ENCODE data around the gene GTF3C1.

Gene GTF3C1

DNA sequence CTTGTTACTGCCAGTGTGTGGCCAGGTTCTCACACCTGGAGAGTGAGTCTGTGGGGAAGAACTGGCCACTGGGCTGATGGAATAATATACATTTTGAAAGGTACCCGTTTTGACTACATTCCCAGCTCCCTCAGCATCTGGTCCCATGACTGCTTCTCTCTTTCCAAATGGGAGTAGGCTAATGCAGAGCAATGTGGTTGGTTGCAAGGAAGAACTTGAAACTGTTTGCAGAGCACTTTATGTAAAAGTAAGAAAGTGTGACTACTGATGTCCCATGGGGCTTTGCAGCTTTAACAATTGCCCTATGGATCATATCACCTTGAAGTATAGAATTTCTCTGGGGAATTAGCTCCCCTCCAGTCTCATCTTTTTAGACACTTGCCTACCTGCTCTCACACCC is 9.2 kb upstream of the GTF3C1 start:
- DNase-seq, result no peak

DNA sequence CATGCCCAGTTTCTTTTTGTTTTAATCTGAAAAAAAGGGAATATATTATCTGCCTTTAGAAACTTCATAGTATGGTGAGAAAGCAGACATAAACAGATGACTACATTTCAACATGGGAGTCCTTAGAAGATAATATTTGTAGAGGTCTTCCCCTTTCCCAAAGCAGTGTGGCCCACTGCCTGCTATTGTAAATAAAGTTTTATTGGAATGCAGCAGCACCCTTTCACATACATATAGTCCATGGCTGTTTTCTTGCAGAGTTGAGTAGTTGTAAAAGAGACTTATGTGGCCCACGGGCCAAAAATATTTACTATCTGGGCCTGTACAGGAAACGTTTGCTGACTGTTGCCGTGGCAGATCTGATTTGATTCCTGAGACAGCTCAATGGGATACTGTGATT is 8.7 kb upstream of the GTF3C1 start:
- no peak for DNase-seq

DNA sequence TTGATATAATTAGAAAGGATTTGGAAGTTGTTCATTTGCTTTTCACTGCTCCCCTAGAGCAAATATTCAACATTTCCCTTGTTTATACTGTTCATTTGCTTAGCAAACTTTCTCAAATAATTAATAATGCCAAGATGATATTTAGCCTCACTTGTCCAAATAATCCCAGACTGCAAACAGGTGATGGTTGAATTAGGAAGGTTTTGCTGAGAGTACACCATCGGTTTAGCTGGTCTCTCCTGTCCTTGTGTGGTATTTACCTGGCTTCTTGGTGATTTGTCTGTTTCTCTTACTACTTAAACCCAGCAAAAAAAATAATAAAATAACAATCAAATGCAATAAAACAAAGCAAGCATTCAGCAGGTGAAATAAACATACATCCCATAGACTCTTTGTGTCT is 6.8 kb upstream of the GTF3C1 start:
- DNase-seq, result no peak

DNA sequence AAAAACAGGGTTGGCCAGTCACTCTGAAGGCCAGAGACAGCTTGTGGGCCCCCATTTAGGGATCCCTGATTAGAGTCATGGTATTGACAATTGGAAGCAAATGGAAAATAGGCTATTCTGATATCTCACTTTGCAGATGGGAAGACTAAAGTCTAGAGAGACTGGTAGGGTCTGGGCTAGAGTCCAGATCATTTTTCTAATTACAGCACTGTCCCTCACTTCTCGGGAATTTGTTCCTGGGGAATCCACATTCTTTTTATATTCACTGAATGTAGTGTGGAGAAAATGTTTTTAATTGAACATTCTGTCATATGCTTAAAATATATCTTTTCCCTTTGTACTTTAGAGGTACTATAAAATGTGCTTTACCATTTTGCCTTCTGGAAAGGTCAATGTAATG is 1.3 kb upstream of the GTF3C1 start:
- DNase-seq, result no peak

DNA sequence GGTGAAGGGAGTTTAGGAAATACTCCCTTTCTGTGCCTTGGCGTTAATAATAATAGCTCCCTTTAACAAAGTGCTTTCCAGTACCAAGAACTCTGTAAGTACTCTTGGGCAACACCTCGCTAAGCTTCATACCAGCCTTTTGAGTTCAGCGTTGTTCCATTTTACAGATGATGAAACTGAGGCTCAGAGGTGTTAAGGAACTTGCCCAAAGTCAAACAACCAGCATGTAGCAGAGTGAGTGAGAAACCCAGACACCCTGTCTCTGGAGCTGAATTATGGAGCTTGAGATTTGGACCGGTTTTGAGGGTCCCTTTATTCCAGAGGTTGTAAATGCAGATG is 838 bp upstream of the GTF3C1 start:
- DNase-seq, result no peak

DNA sequence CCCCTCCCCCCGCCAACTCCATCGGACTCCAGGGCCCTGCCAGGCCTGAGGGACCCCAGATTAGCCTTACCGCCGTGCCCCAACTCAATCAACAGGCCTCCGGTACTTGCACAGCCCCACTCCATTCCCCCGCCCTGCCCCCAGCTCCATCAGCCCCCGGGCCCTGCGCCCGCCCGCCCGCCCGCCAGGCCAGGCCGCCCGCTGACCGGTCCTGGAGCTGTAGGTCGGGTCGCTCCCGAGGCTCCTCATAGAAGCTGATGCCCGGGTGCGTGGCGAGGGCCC is 308 bp downstream of the GTF3C1 start:
- DNase-seq, result no peak

DNA sequence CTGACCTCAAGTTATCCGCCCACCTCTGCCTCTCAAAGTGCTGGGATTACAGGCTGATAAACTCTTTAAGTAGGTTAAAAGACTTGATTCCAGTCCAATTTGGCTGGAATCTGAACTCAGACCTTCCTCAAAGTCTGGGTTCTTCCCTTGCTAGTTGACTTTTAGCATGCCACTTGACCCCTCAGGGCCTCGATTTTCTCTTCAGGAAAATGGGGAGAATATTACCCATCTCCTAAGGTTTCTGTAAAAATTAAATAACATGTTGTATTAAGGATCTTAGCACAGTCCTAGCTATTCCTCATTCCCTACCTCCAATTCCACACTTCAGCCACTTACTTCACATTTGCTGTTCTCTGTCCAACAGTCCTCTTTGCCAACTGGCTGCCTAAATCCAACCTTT is 1.9 kb downstream of the GTF3C1 start:
- DNase-seq, result no peak

DNA sequence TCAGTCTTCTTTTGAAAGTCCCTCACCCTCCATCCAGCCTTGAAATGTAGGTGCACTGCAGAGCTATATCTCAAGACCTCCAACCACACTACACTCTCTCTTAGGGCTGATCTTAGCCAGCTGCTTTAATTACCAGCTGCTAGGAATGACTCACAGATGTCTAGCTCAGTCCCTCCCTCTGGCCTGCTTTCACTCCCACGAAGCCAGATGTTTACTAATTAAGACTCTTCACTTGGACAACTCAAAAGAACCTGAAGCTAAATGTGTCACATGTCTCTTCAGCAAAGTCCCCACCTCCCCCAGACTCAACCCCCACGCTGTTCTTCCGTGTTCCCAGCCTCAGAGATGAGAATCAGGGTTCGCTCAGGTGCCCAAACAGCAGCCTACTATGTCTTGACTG is 2.6 kb downstream of the GTF3C1 start:
- DNase-seq, result no peak

DNA sequence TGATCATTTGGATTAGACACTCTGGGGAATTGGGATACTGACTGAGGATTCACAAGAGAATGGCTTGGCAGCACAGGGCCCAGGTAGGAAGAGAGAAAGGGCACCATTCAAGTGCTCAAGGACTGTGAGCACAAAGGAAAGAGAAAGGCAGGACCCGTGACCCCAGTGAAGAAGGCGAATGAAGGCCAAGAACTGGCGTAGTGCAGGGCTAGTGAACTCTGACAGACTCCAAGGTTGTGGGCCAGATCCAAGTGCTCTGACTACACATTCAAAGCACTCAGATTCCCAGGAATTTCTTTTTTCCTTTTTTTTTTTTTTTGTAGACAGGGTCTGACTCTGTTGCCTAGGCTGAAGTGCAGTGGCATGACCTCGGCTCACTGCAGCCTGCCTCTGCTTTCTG is 5.0 kb downstream of the GTF3C1 start:
- no peak for DNase-seq

DNA sequence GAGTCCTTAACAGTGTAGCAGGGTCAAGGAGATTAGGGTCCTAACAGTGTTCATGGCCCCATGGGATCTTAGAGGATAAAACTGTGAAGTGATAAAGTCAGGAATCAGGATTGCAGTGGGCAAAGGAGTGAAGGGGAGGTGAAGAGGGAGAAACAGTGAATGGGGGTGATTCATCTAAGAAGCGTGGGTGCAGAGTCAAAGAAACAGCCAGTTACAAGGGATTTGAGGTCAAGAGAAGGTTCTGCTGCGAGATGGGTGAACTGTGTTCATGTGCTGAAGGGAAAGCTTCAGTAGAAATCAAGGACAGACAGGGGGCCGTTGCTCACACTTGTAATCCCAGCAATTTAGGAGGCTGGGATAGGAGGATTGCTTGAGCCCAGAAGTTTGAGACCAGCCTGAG is 5.9 kb downstream of the GTF3C1 start:
- no peak for DNase-seq

DNA sequence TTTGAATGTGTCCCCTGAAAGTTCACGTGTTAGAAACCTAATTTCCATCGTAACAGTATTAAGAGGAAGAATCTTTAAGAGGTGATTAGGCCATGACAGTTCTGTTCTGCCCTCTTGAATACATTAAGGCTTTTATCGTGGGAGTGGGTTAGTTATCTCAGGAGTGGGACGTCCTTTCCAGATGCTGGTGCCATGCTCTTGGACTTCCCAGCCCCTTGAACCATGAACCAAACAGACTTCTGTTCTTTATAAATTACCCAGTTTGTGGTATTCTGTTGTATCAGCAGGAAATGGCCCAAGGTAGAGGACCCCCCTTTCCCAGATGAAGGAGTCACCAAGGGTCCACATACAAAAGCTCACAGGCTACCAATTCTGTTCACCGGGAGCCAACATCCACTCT is 10.1 kb downstream of the GTF3C1 start:
- DNase-seq, result no peak

DNA sequence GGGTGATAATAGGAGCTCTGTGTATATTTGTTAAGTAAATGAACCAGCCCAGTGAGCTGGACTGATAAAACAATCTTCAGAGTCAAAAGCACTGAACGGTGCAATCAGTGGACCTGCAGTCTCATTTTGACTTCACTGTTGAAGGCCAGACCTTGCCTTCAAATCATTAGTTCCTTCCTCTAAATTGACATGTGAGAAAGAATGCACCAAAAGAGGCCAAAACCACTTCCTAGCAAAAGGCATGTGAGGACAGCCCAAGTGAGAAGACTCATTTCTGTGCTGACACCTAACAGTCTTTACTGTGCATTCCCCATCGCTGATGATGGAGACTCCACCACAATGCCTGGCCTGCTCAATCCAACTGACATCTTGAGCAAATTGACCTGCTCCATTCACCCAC is 10.6 kb downstream of the GTF3C1 start:
- no peak for DNase-seq

DNA sequence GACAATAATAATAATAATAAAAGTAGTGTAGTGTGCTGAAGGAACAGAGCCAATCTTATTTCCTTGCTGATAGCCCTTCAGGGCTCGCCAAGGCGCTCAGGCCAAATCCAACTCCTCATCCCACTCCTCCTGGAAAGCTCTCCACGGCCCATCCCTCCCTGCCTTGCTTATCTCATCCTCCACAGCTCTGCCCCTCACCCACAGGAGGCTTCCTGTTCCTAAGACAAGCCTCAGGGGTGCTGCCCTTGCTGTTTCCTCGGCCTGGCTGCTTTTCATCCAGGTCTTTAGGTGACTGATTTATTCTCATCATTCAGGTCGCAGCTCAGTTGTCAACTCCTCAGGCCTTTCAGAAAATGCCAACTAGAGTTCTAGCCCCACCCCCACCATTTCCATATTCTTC is 11.2 kb downstream of the GTF3C1 start:
- no peak for DNase-seq

DNA sequence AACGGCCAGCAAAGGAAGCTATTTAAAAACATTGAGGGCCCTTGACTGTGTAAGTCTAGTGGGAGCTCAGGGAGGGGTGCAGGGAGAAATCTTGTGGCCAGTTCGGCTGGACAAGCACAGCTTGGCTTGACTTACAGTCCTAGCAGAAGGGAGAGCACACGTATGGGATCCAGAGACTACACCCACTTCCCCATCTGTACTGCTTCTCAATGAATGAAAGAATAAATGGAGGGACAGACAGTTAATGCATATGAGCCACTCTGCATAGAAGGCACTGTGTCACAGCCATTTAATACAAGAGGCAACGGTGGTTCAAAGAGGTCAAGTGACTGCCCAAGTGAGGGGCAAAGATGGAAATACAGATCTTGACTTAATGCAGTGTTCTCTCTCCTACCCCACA is 15.5 kb downstream of the GTF3C1 start:
- no peak for DNase-seq

DNA sequence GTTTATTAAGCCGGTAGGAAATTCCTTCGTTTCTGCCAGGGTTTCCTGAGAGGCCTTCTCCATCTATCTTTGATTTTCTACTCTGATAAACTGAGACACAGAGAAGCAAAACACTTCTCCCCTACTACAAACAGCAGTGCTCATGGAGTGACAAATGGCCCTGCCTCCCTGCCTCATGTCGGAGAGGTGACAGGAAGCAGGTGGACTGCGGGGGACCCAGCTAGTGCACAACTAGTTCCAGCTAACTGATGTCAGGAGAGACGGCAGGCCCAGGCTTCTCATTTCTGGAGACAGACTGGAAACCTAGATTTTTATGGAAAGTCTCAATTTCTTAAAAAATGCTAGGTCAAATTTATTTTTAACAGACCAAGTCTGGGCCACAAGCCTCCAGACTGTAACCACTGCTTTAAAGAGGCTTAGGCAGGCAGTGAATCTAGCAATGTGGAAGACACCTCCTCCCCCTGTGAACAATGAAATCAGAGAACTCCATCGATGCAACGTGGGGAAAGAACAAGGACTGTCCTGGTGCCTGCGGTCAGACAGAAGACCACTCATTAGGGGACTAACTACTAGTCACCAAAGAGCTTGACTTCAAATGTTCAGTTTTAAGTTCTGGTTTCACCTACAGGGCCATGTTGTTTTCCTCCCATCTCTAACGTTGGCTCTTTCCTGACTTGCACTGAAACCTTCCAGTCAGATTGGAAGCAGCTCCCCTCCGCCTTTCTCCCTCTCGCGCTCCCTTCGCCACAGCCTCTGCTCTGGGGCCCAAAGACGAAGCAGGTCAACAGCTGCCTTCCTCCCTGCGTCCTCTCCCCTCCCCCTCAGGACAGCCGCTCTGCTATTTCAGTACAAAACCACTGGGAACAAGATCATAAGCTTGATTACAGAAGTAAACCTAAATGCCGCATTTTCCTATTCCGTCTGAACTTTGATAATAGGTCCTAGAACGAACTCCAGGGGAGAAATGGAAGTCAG is 17.6 kb downstream of the GTF3C1 start:
- DNase-seq, result no peak

DNA sequence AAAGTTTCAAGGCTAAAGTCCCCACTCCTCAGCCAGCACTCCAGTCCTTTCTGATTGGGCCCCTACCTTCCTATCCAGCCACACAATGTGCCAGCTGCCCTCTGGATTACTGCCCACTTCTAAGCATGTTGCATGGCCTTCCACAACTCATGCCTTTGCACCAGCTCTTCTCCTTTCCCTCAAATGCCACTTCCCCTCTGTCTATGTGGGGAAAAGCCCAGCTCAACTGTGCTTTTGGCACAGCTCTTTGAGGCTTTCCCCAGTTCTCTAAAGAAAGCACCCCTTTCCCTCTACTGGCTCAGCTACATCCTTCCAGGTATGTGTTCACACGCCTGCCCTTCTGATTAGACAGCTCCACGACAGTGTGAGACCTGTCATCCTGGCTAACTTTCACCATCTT is 18.5 kb downstream of the GTF3C1 start:
- DNase-seq, result no peak

DNA sequence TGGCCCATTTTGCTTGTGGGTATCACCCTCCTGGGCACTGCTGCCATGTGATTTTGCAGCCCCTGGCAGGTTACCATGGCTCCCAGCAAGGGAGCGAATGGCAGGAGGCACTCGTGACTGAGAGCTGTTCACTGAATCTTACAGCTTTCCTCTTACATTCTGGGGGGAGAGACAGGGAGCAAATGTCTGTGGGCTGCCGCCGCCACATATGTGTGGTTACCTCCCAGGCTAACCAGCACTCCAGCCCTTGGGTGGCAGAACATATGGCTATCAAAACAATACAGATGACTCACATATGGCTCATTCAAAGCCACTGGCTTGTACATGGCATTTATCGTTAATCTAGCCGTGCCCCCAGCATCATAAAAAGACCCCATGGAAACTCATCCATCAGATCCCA is 19.8 kb downstream of the GTF3C1 start:
- DNase-seq, result no peak

DNA sequence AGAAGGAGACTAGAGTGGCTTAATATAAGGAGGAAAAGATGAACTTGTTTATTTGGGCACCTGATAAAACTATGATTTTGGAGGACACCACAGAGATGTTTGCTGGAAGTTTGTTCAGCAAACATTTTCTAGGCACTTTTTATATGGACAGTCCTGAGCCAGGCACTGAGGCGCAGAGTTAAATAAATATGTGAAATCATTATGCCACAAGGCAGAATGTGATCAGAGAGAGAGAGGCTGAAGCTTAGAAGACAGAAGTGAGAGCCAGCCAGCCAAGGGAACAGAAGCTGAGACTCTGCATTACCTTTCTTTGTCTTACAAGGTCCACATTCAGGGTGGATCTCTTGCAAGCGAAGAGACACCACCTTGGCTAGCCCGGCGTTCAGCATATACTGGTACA is 21.4 kb downstream of the GTF3C1 start:
- DNase-seq, result no peak

DNA sequence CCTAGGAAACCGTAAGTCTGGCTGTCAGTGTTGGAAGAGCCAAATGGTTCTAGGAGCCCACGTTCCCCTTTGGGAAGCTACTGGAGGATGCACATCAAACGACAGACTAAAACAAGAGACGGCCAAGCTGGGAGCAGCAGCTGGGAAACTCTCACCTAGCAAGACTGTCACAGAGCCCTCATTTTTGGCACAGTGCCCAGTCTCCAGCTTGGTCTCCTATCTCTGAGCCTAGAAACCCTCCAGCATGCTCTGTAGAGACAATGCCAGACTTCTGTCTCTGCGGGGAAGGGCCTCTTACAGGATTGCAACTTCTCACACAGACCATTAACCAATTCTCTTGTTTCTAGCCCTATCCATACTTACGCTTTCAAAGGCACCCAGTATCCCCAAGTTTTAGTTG is 23.5 kb downstream of the GTF3C1 start:
- DNase-seq, result no peak

DNA sequence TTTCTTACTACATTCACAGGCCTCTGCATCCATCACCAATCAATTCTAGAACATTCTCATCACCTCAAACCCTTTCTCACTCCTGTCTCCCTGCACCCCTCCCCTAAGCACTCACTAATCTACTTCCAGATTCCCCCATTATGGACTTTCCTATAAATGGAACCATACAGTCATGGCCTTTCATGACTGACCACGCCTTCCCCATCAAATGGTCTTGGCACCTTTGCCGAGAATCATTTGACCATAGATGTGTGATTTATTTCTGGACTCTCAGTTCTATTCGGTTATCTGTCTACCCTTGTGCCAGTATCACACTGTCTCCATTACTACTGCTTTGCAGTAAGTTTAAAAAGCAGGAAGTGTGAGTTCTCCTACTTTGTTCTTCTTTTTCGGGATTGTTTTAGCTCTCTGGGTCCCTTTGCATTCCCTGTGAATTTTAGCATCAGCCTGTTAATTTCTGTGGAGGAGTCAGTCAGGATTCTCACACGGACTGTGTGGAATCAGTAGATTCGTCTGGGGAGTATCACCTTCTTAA is 27.5 kb downstream of the GTF3C1 start:
- DNase-seq, result no peak

DNA sequence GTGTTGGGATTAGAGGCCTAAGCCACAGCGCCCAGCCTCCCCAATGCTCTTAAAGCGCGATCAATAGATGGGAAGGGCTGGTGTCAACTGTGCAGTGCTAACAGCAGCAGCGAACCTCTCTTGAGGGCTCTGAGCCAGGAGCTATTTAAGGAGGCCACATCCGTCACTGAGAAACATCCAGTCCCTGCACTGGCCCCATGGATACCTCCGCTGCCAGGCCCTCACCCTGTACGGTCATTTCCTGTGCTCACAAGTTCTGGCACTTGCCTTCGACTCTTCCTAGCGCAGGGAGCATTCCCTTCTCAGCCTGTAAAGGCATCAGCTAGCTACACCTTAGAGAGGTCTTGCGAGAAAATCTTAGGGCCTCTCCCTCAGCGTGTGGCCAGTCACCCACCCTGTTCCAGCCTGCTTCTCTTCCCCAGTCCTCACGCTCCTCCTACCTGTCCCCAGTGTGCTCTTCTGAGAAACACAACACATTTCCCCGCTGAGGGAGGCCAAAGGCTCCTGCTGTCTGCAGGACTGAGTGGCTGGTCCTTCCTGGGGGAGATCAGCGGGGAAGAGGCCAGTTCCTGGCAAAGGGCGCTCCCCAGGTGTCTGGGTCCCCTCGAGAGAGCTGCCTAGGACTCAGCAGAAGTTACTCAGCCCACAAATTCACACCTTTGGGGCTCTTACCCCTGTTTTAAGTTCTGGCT is 28.6 kb downstream of the GTF3C1 start:
- no peak for DNase-seq

DNA sequence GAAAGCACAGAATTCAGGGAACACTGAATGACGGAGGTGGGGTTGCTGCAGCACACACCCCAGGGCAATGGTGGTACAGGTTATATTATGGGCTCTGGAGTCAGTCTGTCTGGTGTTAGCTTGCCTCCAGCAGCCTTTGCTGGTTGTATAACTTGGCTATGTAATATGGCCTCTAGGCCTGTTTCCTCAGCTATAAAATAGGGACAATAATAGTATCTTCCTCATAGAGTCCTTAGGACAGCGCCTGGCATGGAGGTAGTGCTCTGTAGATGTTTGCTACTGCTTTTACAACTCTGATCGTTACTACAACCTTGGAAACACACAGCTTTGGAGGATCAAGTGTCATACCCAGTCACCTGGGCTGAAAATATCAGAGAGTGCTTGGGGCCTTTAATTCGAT is 31.5 kb downstream of the GTF3C1 start:
- no peak for DNase-seq

DNA sequence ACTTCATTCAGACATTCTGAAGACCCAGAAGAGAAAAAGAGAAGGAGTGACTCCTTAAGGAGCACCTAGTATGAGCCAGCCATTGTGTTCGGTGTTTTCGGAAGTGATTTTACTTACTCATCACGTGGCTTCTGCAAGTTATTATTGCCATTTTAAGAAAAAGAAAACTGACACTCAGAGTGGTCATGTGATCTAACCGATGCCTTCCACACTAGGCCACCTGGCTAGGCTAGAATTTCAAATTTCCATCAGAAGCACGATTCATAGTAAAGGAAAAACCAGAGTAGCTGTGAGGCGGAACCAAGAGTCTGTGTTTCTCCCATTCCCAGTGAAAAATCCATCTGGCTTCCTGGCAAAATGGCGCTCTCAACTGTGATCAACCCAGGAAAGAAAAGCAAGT is 32.0 kb downstream of the GTF3C1 start:
- DNase-seq, result no peak

DNA sequence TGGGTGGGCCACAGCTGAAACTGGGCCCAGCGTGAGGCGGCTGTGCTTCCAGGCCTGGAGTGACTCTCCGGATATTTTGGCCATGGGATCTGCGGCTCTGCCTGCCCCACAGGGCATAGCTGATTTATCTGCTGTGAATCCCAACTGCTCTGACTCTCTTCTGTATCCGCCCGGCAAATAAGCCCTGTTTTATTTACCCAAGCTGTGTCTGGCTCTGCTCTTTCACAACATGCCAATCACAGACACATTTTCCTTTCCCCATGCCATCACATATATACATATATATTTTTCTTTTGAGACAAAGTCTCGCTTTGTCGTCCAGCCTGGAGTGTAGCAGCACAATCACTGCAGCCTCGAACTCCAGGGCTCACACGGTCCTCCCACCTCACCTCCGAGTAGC is 33.3 kb downstream of the GTF3C1 start:
- DNase-seq, result no peak

DNA sequence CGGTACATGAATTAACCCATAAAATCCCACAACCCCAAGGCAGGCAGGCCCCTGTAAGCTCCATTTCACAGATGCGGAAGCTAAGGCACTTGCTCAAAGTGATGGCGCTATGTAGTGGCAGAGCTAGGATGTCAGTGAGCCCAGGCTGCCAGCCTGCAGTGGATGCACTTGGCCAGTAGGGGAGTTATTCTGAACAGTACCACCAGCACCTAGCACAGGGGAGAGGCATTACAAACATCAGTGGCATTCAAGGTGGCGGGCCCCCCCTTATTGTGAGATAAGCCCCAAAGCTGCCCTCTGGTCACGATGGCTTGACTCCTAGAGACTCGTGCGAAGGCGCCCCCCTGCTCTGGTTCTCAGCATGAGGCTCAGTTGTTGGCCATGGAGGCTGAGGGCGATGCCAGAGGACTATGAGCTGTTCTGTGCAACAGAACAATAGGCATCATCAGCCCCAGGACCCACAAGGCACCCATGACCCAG is 33.8 kb downstream of the GTF3C1 start:
- no peak for DNase-seq

Measured in DMS79 (cell line).